ENCODE data around the gene PPP6R2.

GRCh38 chr22:50474710-50475651 lies 131.9 kb downstream of the PPP6R2 start, which contains the start of gene SBF1:
- TF ChIP-seq REST (IDR thresholded peaks at IDR 0.05; ENCODE audit: insufficient read depth in 1 of 2, low read depth in 2 of 2, low read length in 2 of 2) (no peak), SIN3A (IDR thresholded peaks at IDR 0.05; ENCODE audit: borderline replicate concordance, insufficient read depth, low read length) (no peak), POLR2AphosphoS5 (IDR thresholded peaks at IDR 0.05; ENCODE audit: low read depth, low read length) (peak; percentile 66; the same call in 1 of the 2 replicates)

Measured in PFSK-1 (cell line).